Measurements from ENCODE around the gene BEND4. TPM values are rescaled to one million over a fixed set of nuclear protein-coding genes. Genes with fewer than 3 reads are reported as not detected.

Gene BEND4
- polyA plus RNA-seq, 1 experiment = not detected

DNA sequence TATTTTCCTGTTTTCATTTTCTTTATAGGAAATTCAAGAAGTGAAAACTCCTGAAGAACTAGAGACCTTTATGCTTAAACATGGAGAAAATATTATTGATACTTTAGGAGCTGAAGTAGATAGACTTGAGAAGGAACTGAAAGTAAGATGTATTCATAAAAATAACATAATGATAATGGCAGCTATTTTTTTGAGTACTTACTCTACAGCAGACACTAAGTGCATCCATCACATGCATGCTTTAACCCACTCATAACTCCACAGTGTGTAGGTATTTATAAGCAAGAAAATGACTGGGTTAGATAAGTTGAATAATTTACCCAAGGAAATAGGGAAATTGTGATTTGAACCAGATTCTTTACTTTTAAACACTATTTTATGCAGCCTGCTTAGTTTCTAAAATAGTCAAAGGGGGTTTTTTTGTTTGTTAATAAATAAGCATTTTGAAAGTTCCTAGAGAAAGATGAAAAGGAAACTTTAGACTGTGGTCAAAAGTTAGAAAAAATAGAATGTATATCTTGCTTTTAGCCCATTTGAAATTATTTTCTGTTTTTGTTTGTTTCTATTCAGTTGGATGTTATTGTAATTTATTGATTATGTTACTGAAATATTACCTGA lies 74.2 kb downstream of the BEND4 start:
- TF ChIP-seq, protein P1, sequence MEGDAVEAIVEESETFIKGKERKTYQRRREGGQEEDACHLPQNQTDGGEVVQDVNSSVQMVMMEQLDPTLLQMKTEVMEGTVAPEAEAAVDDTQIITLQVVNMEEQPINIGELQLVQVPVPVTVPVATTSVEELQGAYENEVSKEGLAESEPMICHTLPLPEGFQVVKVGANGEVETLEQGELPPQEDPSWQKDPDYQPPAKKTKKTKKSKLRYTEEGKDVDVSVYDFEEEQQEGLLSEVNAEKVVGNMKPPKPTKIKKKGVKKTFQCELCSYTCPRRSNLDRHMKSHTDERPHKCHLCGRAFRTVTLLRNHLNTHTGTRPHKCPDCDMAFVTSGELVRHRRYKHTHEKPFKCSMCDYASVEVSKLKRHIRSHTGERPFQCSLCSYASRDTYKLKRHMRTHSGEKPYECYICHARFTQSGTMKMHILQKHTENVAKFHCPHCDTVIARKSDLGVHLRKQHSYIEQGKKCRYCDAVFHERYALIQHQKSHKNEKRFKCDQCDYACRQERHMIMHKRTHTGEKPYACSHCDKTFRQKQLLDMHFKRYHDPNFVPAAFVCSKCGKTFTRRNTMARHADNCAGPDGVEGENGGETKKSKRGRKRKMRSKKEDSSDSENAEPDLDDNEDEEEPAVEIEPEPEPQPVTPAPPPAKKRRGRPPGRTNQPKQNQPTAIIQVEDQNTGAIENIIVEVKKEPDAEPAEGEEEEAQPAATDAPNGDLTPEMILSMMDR (IDR thresholded peaks at IDR 0.05; ENCODE audit: low read depth, low read length) = no peak
- Histone ChIP-seq H3K27me3 (ENCODE audit: control insufficient read depth, insufficient read depth, low read length) (no peaks in the 10 kb centered on the region), H3K9me3 (ENCODE audit: control insufficient read depth, insufficient read depth, low read length) (no peaks in the 10 kb centered on the region), H3K4me3 (ENCODE audit: low read depth, low read length) (no peak overlapping the region), H3K27ac (ENCODE audit: low read depth, low read length) (no peak overlapping the region)
- ChIA-PET CTCF (no interaction called here), POLR2A (interaction anchor here (0.6 kb wide), 1 partner anchor 114 kb away, joined by 5 read pairs; no protein-coding TSS in a partner anchor)
- no peak for DNase-seq (ENCODE audit: low read depth, low spot score)

DNA sequence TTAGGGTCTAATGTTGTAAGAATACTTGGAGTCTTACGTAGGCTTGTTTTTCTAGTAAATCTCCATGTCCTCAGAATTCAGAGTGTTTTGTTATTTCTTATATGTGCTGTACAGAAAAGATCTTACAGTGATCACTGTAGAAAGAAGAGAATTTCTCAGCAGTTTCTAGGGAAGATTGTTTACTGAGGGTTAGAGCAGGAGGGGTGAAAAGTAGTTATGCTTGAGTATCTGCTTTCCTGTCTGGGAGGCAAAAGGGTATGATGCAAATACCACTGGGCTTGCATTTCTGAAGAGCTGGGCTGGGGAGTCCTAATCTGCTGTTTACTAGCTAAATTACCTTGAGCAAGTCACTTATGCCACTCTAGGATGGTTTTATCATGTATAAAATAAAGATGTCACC lies 78.2 kb downstream of the BEND4 start:
- CTCF ChIA-PET = interaction anchor here (1.4 kb wide), 1 partner anchor 446 kb away, joined by 4 read pairs; no protein-coding TSS in a partner anchor
- no peak overlapping the region for H3K27ac ChIP-seq (ENCODE audit: low read depth, low read length)
- no peaks in the 10 kb centered on the region for H3K9me3 ChIP-seq (ENCODE audit: control insufficient read depth, insufficient read depth, low read length)
- TF ChIP-seq, protein P1 (IDR thresholded peaks at IDR 0.05; ENCODE audit: low read depth, low read length) = no peak
- no peaks in the 10 kb centered on the region for H3K27me3 ChIP-seq (ENCODE audit: control insufficient read depth, insufficient read depth, low read length)
- H3K4me3 ChIP-seq (ENCODE audit: low read depth, low read length) = no peak overlapping the region
- no peak for DNase-seq (ENCODE audit: low read depth, low spot score)
- POLR2A ChIA-PET = no interaction called here

DNA sequence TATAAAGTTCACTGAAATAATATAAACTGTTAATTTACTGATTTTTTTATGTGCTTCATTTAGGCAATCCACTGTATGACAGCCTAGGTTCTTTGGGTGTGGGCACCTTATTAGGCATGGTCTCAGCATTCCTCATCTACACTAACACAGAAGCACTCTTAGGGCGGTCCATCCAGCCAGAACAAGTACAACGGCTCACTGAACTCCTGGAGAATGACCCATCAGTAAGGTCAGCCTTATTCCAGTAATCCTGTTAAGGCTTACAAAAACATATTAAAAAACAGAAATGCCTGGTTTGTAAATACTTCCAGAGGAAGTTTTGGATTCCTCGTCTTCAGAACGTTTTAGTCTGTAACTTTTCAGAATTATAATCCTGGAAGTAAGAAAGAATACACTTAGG lies 82.0 kb downstream of the BEND4 start:
- H3K4me3 ChIP-seq (ENCODE audit: low read depth, low read length) = no peak overlapping the region
- no peak for DNase-seq (ENCODE audit: low read depth, low spot score)
- ChIA-PET CTCF (no interaction called here), POLR2A (no interaction called here)
- TF ChIP-seq, protein P1 (IDR thresholded peaks at IDR 0.05; ENCODE audit: low read depth, low read length) = no peak
- H3K9me3 ChIP-seq (ENCODE audit: control insufficient read depth, insufficient read depth, low read length) = no peaks in the 10 kb centered on the region
- no peaks in the 10 kb centered on the region for H3K27me3 ChIP-seq (ENCODE audit: control insufficient read depth, insufficient read depth, low read length)
- no peak overlapping the region for H3K27ac ChIP-seq (ENCODE audit: low read depth, low read length)

DNA sequence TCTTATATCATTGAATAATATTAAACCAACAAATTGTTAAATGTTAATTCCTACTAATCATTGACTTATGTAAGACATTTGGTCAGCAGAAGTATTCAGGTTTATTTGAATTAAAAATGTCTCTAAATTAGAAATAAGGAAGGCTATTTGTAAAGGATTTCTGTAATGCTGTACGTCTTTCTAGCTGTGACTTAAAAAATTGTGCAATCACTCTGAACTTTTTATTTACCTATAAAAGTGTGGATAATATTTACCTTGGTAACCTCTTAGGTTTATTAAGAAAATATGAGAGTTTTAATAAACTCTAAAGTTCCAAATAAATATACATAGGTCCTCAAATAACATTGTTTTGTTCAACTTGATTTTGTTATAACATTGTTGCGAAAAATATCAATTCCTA lies 85.2 kb downstream of the BEND4 start:
- Histone ChIP-seq H3K9me3 (ENCODE audit: control insufficient read depth, insufficient read depth, low read length) (no peaks in the 10 kb centered on the region), H3K27ac (ENCODE audit: low read depth, low read length) (no peak overlapping the region), H3K27me3 (ENCODE audit: control insufficient read depth, insufficient read depth, low read length) (no peaks in the 10 kb centered on the region), H3K4me3 (ENCODE audit: low read depth, low read length) (no peak overlapping the region)
- CTCF ChIA-PET = no interaction called here
- TF ChIP-seq, protein P1 (IDR thresholded peaks at IDR 0.05; ENCODE audit: low read depth, low read length) = no peak
- POLR2A ChIA-PET = no interaction called here
- DNase-seq (ENCODE audit: low read depth, low spot score) = no peak

DNA sequence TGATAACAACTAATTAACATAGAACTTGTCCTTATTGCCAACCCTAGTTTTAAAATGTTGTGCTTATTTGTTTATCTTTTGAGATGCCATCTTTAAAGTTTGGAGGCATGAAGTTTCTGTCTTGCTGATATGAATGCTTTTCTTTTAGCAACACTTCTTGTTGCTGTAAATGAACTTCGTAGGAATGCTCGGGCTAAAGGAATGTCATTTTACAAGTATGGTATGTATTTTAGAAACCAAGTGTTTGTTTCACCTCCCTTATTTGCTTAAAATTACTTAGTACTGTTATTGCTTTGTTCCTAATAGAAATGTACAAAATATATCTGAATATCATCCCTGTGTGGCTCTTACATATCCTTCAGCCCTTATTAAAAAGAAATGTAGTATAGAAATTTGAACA lies 86.1 kb downstream of the BEND4 start:
- DNase-seq (ENCODE audit: low read depth, low spot score) = no peak
- Histone ChIP-seq H3K27ac (ENCODE audit: low read depth, low read length) (no peak overlapping the region), H3K4me3 (ENCODE audit: low read depth, low read length) (no peak overlapping the region), H3K9me3 (ENCODE audit: control insufficient read depth, insufficient read depth, low read length) (no peaks in the 10 kb centered on the region), H3K27me3 (ENCODE audit: control insufficient read depth, insufficient read depth, low read length) (no peaks in the 10 kb centered on the region)
- ChIA-PET POLR2A (no interaction called here), CTCF (no interaction called here)
- TF ChIP-seq, protein P1 (IDR thresholded peaks at IDR 0.05; ENCODE audit: low read depth, low read length) = no peak

Other genes starting within 250 kb of the BEND4 start
- gene TMEM33, start 217.2 kb downstream of the BEND4 start, polyA plus RNA-seq (2011; rRNA removed) = 46.2 and 53.6 TPM in 2 replicates
- gene DCAF4L1, start 170.9 kb downstream of the BEND4 start, polyA plus RNA-seq (2011; rRNA removed) = 0.01 and 0.04 TPM in 2 replicates
- 63.2 and 82.9 TPM in 2 replicates for gene SLC30A9, start 162.1 kb downstream of the BEND4 start, polyA plus RNA-seq (2011; rRNA removed)
- 0.78 and 1.3 TPM in 2 replicates for gene SHISA3, start 244.8 kb upstream of the BEND4 start, polyA plus RNA-seq (2011; rRNA removed)

Data from AG04450 (cell line).